Osteoblast (primary cell): ENCODE results near the gene CEP131. TPM values are rescaled to one million over a fixed set of nuclear protein-coding genes. Genes with fewer than 3 reads are reported as not detected.

Source experiments
- DNase-seq: peaks from one replicate; pipeline ENCODE4 v3.0.0; 2011; ENCODE audit warnings: low spot score, mixed read lengths; ENCODE audit not compliant: insufficient read length; ENCODE audit errors: missing footprints
- H2AFZ ChIP-seq: 2 replicates; pipeline ENCODE4 v1.6.0; 2011; ENCODE audit warnings: mild to moderate bottlenecking, low read length
- H3K27ac ChIP-seq: 2 replicates; pipeline ENCODE4 v1.5.1; 2011; ENCODE audit warnings: mild to moderate bottlenecking, low read depth, low read length, moderate library complexity
- H3K27me3 ChIP-seq: 2 replicates; pipeline ENCODE4 v1.6.0; 2012; ENCODE audit warnings: mild to moderate bottlenecking, control low read depth, inconsistent platforms, low read length, moderate library complexity; ENCODE audit not compliant: insufficient read depth
- H3K36me3 ChIP-seq: 2 replicates; pipeline ENCODE4 v1.5.1; 2011; ENCODE audit warnings: mild to moderate bottlenecking, low read length, control low read depth, moderate library complexity; ENCODE audit not compliant: insufficient read depth
- H3K4me1 ChIP-seq: 2 replicates; pipeline ENCODE4 v1.5.1; 2011; ENCODE audit warnings: mild to moderate bottlenecking, low read length, control low read depth, moderate library complexity; ENCODE audit not compliant: insufficient read depth
- H3K4me2 ChIP-seq: 2 replicates; pipeline ENCODE4 v1.6.0; 2011; ENCODE audit warnings: mild to moderate bottlenecking, low read length; ENCODE audit not compliant: insufficient read depth
- H3K4me3 ChIP-seq: fragments of 200-600 bp; sonication (generic); 3 replicates; pipeline ENCODE4 v1.5.1; 2012; ENCODE audit warnings: mild to moderate bottlenecking, low read length, inconsistent platforms; ENCODE audit not compliant: insufficient read depth
- H3K79me2 ChIP-seq: 2 replicates; pipeline ENCODE4 v1.6.0; 2012; ENCODE audit warnings: mild to moderate bottlenecking, low read length, control low read depth, inconsistent platforms; ENCODE audit not compliant: insufficient read depth
- H3K9me3 ChIP-seq: 2 replicates; pipeline ENCODE4 v1.5.1; 2011; ENCODE audit warnings: low read depth, low read length, control low read depth
- H4K20me1 ChIP-seq: 2 replicates; pipeline ENCODE4 v1.6.0; 2012; ENCODE audit warnings: mild to moderate bottlenecking, low read length, control low read depth; ENCODE audit not compliant: insufficient read depth
- CTCF ChIP-seq: IDR thresholded peaks from 2 replicates; pipeline ENCODE4 v1.5.1; 2011; ENCODE audit warnings: mild to moderate bottlenecking, low read depth, low read length, moderate library complexity; ENCODE audit errors: extremely low read depth
- total RNA-seq: library from RNA; depleted of rRNA; stranded (reverse); fragments of >200 nt; gene quantifications from 2 replicates; pipeline ENCODE4 v1.2.3, GENCODE V29; 2012

Gene CEP131
- total RNA-seq, 1 donor = 8.7 TPM

GRCh38 chr17:81238490-81238814, 15.7 kb upstream of the CEP131 start:
- H2AFZ ChIP-seq = peak overlapping the region; percentile 66
- H3K4me1 ChIP-seq = peaks cover 16% of the 10 kb centered on the region
- peak overlapping the region; percentile 87 for H3K4me2 ChIP-seq
- H3K27ac ChIP-seq = peak overlapping the region; percentile 48
- H3K79me2 ChIP-seq = peaks cover 71% of the 10 kb centered on the region
- no peaks in the 10 kb centered on the region for H3K9me3 ChIP-seq
- no peak for TF ChIP-seq CTCF
- no peaks in the 10 kb centered on the region for H3K27me3 ChIP-seq
- DNase-seq = peak; percentile 91
- H3K4me3 ChIP-seq = peak overlapping the region; percentile 94
- peaks cover 8% of the 10 kb centered on the region for H3K36me3 ChIP-seq
- H4K20me1 ChIP-seq = peaks cover 36% of the 10 kb centered on the region

GRCh38 chr17:81237591-81238489, 15.1 kb upstream of the CEP131 start:
- Histone ChIP-seq H2AFZ (peak overlapping the region; percentile 66), H3K36me3 (peaks cover 8% of the 10 kb centered on the region), H3K27ac (peak overlapping the region; percentile 48), H3K4me2 (peak overlapping the region; percentile 87), H3K4me3 (peak overlapping the region; percentile 94), H3K27me3 (no peaks in the 10 kb centered on the region), H3K9me3 (no peaks in the 10 kb centered on the region), H3K4me1 (peaks cover 16% of the 10 kb centered on the region), H3K79me2 (peaks cover 71% of the 10 kb centered on the region), H4K20me1 (peaks cover 35% of the 10 kb centered on the region)
- no peak for DNase-seq
- TF ChIP-seq CTCF = no peak

DNA sequence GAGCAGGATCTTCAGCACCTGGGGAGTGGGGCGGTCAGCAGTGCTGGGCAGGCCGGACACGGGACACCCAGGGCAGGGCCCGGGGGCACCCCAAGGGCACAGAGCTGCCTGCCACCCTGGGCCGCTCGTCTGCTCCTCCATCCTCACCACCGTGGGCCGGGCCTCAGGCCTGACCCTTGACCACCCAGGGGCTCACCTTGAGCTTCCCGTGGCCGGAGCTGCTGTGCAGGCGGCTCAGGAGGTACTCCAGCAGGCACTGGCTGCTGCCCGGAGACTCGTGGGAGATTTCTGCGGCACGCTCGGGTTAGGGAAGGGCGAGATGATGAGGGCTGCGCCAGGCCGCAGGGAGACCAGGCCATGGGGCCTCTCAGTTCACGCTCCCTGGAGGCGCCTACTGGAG, 14.0 kb upstream of the CEP131 start:
- H3K27me3 ChIP-seq = no peaks in the 10 kb centered on the region
- no peak for DNase-seq
- H3K79me2 ChIP-seq = peaks cover 66% of the 10 kb centered on the region
- no peaks in the 10 kb centered on the region for H3K9me3 ChIP-seq
- H3K4me3 ChIP-seq = no peak overlapping the region
- peaks cover 27% of the 10 kb centered on the region for H4K20me1 ChIP-seq
- no peak overlapping the region for H2AFZ ChIP-seq
- H3K4me1 ChIP-seq = peaks cover 16% of the 10 kb centered on the region
- H3K27ac ChIP-seq = no peak overlapping the region
- TF ChIP-seq CTCF = no peak
- H3K36me3 ChIP-seq = peaks cover 8% of the 10 kb centered on the region
- no peak overlapping the region for H3K4me2 ChIP-seq
